OCI-LY1 (cell line): Measurements from ENCODE around the gene KRTAP4-5.
"Not testable (repeated sequence)": the region's sequence is repeated elsewhere in the genome, so short reads cannot be mapped to it uniquely, and the experiment has no call there.

Experiments
- H2AFZ ChIP-seq: fragments of 200-600 bp; sonication (generic), shearing (Covaris generic); 2 replicates; pipeline ENCODE4 v1.6.0; 2014; ENCODE audit warnings: antibody characterized with exemption, mild to moderate bottlenecking, low read length
- H3F3A ChIP-seq: fragments of 200-600 bp; sonication (generic), shearing (Covaris generic); 2 replicates; pipeline ENCODE4 v1.6.0; 2014; ENCODE audit warnings: mild to moderate bottlenecking, antibody characterized with exemption, low read length, moderate library complexity; ENCODE audit not compliant: insufficient read depth
- H3K27ac ChIP-seq: fragments of 200-600 bp; sonication (generic); 2 replicates; pipeline ENCODE4 v1.5.1; 2014; ENCODE audit warnings: low read length, mixed run types, mild to moderate bottlenecking, low read depth; ENCODE audit not compliant: poor library complexity, severe bottlenecking
- H3K27me3 ChIP-seq: fragments of 200-600 bp; sonication (generic); 2 replicates; pipeline ENCODE4 v1.6.0; 2014; ENCODE audit warnings: antibody characterized with exemption, mild to moderate bottlenecking, low read length, moderate library complexity; ENCODE audit not compliant: insufficient read depth
- H3K36me3 ChIP-seq: fragments of 200-600 bp; sonication (generic); 2 replicates; pipeline ENCODE4 v1.6.1; 2014; ENCODE audit warnings: mild to moderate bottlenecking, antibody characterized with exemption, low read length, moderate library complexity, mixed read lengths; ENCODE audit not compliant: insufficient read depth
- H3K4me1 ChIP-seq: fragments of 200-600 bp; sonication (generic); 2 replicates; pipeline ENCODE4 v1.5.1; 2014; ENCODE audit warnings: mild to moderate bottlenecking, low read length, moderate library complexity; ENCODE audit not compliant: insufficient read depth, severe bottlenecking
- H3K4me2 ChIP-seq: fragments of 200-600 bp; sonication (generic), shearing (Covaris generic); 2 replicates; pipeline ENCODE4 v1.6.1; 2014; ENCODE audit warnings: low read length
- H3K4me3 ChIP-seq: fragments of 200-600 bp; sonication (generic); 2 replicates; pipeline ENCODE4 v1.5.1; 2014; ENCODE audit warnings: low read length, low read depth, mild to moderate bottlenecking, mixed read lengths; ENCODE audit not compliant: poor library complexity, severe bottlenecking
- H3K79me2 ChIP-seq: fragments of 200-600 bp; shearing (Covaris generic); 2 replicates; pipeline ENCODE4 v1.6.1; 2016; ENCODE audit warnings: mixed run types, low read length, mixed read lengths; ENCODE audit not compliant: insufficient read depth
- H3K9ac ChIP-seq: fragments of 200-600 bp; sonication (generic), shearing (Covaris generic); 2 replicates; pipeline ENCODE4 v1.6.1; 2014; ENCODE audit warnings: mild to moderate bottlenecking, low read length, mixed read lengths
- H3K9me2 ChIP-seq: fragments of 200-600 bp; sonication (generic), shearing (Covaris generic); 2 replicates; pipeline ENCODE4 v1.6.1; 2014; ENCODE audit warnings: low read depth, mild to moderate bottlenecking, low read length, mixed read lengths
- H3K9me3 ChIP-seq: fragments of 200-600 bp; shearing (Covaris generic); 2 replicates; pipeline ENCODE4 v1.6.1; 2014; ENCODE audit warnings: low read length, mixed read lengths
- H4K20me1 ChIP-seq: fragments of 200-600 bp; sonication (generic), shearing (Covaris generic); 2 replicates; pipeline ENCODE4 v1.6.0; 2016; ENCODE audit warnings: mild to moderate bottlenecking, low read length; ENCODE audit not compliant: insufficient read depth
- EZH2 ChIP-seq: fragments of 200-600 bp; sonication (generic), shearing (Covaris generic); IDR thresholded peaks from 2 replicates; pipeline ENCODE4 v1.8.0; 2017; ENCODE audit warnings: borderline replicate concordance, mixed run types, mild to moderate bottlenecking, antibody characterized with exemption, low read length, moderate library complexity, mixed read lengths
- TF ChIP-seq, protein P1 (sequence below): fragments of 200-600 bp; sonication (generic), shearing (Covaris generic); IDR thresholded peaks from 2 replicates; pipeline ENCODE4 v1.5.1; 2017; ENCODE audit warnings: mild to moderate bottlenecking, antibody characterized with exemption, low read length, moderate library complexity, mixed read lengths

KRTAP4-5 gene

DNA sequence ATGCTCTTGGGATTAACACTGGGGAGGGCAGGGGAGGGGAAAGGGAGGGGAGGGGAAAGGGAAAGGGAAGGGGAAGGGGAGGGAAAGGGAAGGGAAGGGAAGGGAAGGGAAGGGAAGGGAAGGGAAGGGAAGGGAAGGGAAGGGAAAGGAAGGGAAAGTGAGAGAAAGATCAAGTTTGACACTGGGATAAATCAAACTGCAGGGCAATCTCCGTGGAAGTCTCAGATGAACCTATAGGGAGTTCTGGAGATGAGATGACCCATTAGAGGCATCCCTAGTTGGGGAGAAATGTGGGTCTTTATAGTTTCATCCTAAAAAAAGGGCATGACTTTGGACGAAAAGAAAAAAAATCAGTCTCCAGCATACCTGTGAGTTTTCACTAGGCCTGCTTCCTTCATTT lies 27.9 kb downstream of the KRTAP4-5 start:
- Histone ChIP-seq H3F3A (no peaks in the 10 kb centered on the region), H3K79me2 (no peaks in the 10 kb centered on the region), H3K9me2 (no peaks in the 10 kb centered on the region), H3K27me3 (no peaks in the 10 kb centered on the region), H3K4me2 (no peak overlapping the region), H3K36me3 (no peaks in the 10 kb centered on the region), H3K9ac (no peak overlapping the region), H4K20me1 (no peaks in the 10 kb centered on the region), H3K27ac (no peak overlapping the region), H3K9me3 (no peaks in the 10 kb centered on the region), H3K4me1 (peaks cover 6% of the 10 kb centered on the region), H2AFZ (no peak overlapping the region), H3K4me3 (no peak overlapping the region)
- TF ChIP-seq, protein P1, sequence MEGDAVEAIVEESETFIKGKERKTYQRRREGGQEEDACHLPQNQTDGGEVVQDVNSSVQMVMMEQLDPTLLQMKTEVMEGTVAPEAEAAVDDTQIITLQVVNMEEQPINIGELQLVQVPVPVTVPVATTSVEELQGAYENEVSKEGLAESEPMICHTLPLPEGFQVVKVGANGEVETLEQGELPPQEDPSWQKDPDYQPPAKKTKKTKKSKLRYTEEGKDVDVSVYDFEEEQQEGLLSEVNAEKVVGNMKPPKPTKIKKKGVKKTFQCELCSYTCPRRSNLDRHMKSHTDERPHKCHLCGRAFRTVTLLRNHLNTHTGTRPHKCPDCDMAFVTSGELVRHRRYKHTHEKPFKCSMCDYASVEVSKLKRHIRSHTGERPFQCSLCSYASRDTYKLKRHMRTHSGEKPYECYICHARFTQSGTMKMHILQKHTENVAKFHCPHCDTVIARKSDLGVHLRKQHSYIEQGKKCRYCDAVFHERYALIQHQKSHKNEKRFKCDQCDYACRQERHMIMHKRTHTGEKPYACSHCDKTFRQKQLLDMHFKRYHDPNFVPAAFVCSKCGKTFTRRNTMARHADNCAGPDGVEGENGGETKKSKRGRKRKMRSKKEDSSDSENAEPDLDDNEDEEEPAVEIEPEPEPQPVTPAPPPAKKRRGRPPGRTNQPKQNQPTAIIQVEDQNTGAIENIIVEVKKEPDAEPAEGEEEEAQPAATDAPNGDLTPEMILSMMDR: no peak
- TF ChIP-seq EZH2: no peak

DNA sequence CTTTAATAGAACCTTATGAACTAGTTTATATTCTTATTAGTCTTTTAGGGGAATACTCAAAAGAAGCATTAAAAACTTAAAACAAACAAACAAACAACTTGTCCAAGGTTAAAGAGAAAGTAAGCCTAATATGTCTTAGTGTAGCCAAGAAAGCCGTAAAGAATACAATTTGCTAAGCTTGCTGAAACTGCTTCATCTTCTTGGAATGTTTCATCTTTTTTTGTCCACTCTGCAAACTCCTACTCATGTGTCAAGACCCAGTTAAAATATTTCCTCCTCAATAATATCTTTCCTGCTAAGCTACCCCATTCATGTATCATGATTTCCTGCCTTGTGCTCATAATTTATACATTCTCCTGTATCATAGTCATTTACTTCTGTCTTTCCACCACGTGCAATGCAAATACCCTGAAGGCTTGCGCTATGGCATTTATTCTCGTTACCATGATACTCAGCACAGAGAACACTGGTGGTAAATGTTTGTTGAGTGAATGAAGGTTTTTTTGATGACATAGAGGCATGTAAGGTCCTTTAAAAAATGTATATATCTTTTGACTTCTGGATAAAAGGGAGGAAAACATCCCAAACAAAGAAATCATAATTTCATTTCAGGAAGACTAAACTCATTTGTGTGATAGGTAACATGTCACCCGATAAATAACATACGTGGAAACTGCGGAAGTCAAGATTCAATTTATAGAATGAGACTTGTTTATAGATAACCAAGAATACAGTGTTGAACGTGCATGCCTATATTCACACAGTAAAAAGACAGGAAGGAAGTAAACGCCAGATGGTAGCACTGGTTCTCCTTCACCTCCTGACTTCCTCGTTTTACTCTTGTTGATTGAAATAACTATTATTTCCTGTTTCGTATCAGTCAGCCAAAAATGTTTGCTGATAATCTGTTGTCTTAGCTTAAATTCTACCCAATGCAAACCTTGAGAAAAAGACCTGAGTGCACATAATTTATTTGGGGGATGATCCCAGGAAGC lies 29.6 kb downstream of the KRTAP4-5 start:
- not testable (repeated sequence) for H4K20me1 ChIP-seq, H2AFZ ChIP-seq, H3K36me3 ChIP-seq, H3K4me3 ChIP-seq, H3K79me2 ChIP-seq, H3K9me2 ChIP-seq, H3K27me3 ChIP-seq, H3K27ac ChIP-seq, H3F3A ChIP-seq, H3K4me1 ChIP-seq, H3K4me2 ChIP-seq, H3K9me3 ChIP-seq, H3K9ac ChIP-seq

DNA sequence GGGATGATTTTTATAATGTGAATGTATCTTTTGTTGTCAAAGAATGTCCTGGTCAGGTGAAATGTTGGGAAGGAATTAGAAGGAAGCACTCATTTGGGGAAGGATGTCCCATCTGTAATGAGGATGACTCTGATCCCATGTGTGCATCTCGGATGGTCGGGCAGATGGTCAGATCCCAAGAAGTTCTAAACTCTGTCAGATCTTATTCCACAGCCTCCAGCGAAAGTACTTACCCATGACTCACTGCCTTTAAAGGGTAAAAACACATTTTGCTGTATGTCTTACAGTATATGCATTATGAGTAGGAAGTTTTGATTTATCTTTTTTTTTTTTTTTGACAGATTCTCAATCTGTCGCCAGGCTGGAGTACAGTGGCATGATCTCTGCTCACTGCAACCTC lies 30.9 kb downstream of the KRTAP4-5 start:
- no peak overlapping the region for H3K4me3 ChIP-seq
- H3F3A ChIP-seq: no peaks in the 10 kb centered on the region
- H4K20me1 ChIP-seq: no peaks in the 10 kb centered on the region
- H3K27ac ChIP-seq: no peak overlapping the region
- no peaks in the 10 kb centered on the region for H3K9me2 ChIP-seq
- no peak overlapping the region for H2AFZ ChIP-seq
- no peaks in the 10 kb centered on the region for H3K9me3 ChIP-seq
- H3K4me1 ChIP-seq: peaks cover 6% of the 10 kb centered on the region
- no peaks in the 10 kb centered on the region for H3K27me3 ChIP-seq
- H3K36me3 ChIP-seq: no peaks in the 10 kb centered on the region
- H3K79me2 ChIP-seq: no peaks in the 10 kb centered on the region
- H3K4me2 ChIP-seq: no peak overlapping the region
- H3K9ac ChIP-seq: no peak overlapping the region
- TF ChIP-seq, protein P1: no peak
- no peak for TF ChIP-seq EZH2

DNA sequence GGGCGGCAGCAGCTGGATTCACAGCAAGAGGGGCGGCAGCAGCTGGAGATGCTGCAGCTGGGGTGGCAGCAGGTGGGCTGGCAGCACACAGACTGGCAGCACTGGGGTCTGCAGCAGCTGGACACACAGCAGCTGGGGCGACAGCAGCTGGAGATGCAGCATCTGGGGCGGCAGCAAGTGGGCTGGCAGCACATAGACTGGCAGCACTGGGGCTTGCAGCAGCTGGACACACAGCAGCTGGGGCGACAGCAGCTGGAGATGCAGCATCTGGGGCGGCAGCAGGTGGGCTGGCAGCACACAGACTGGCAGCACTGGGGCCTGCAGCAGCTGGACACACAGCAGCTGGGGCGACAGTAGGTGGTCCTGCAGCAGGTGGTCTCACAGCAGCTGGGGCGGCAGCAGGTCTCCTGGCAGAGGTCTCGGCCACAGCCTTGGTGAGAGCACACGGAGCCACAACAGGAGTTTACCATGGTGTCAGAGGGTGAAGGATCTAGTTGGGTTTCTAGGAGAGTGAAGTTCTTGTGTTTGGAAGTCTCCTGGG lies 31.7 kb downstream of the KRTAP4-5 start, which contains the start of gene KRTAP4-11:
KRTAP4-11 (minus strand) TSS at position 528 of the 541 bp plus-strand sequence; CDS start at position 470, 58 bp downstream.
- H4K20me1 ChIP-seq, H3K27ac ChIP-seq, H3F3A ChIP-seq, H3K27me3 ChIP-seq, H3K9ac ChIP-seq, H3K36me3 ChIP-seq, H3K4me3 ChIP-seq, H2AFZ ChIP-seq, H3K4me2 ChIP-seq, H3K79me2 ChIP-seq, H3K9me2 ChIP-seq, H3K9me3 ChIP-seq, H3K4me1 ChIP-seq: not testable (repeated sequence)
